Neural cell (in vitro differentiated cells): ENCODE data around the gene ZCCHC18. TPM values are rescaled to one million over a fixed set of nuclear protein-coding genes. Genes with fewer than 3 reads are reported as not detected.

Source experiments
- H2AFZ ChIP-seq: fragments of 200-600, 300-800 bp; sonication (generic), shearing (Covaris generic); 2 replicates; pipeline ENCODE4 v1.6.0; 2014; ENCODE audit warnings: low read depth, mild to moderate bottlenecking, antibody characterized with exemption, low read length, moderate library complexity
- H3F3A ChIP-seq: fragments of 200-600 bp; shearing (Covaris generic); 2 replicates; pipeline ENCODE4 v1.6.1; 2016; ENCODE audit warnings: mild to moderate bottlenecking, moderate library complexity, mixed read lengths, antibody characterized with exemption, low read length; ENCODE audit not compliant: insufficient read depth, poor library complexity, severe bottlenecking
- H3K27ac ChIP-seq: fragments of 200-600, 300-800 bp; sonication (generic), shearing (Covaris generic); 2 replicates; pipeline ENCODE4 v1.5.1; 2014; ENCODE audit warnings: mild to moderate bottlenecking, low read length, moderate library complexity
- H3K27me3 ChIP-seq: fragments of 300-800, 200-600 bp; sonication (generic), shearing (Covaris generic); 2 replicates; pipeline ENCODE4 v1.6.0; 2014; ENCODE audit warnings: mild to moderate bottlenecking, low read depth, low read length, moderate library complexity; ENCODE audit not compliant: insufficient read depth
- H3K36me3 ChIP-seq: fragments of 300-800, 200-600 bp; sonication (generic), shearing (Covaris generic); 2 replicates; pipeline ENCODE4 v1.5.1; 2014; ENCODE audit warnings: mild to moderate bottlenecking, antibody characterized with exemption, low read length, moderate library complexity; ENCODE audit not compliant: insufficient read depth
- H3K4me2 ChIP-seq: fragments of 300-800, 200-600 bp; sonication (generic), shearing (Covaris generic); 2 replicates; pipeline ENCODE4 v1.6.0; 2014; ENCODE audit warnings: mild to moderate bottlenecking, low read length
- H3K4me3 ChIP-seq: fragments of 300-800, 200-600 bp; sonication (generic), shearing (Covaris generic); 2 replicates; pipeline ENCODE4 v1.5.1; 2014; ENCODE audit warnings: mild to moderate bottlenecking, low read length, moderate library complexity
- H3K79me2 ChIP-seq: fragments of 200-600 bp; shearing (Covaris generic); replicated peaks from 2 replicates; pipeline ENCODE4 v1.6.0; 2014; ENCODE audit warnings: mild to moderate bottlenecking, low read length, moderate library complexity; ENCODE audit not compliant: insufficient read depth
- H3K9ac ChIP-seq: fragments of 300-800, 200-600 bp; sonication (generic), shearing (Covaris generic); 2 replicates; pipeline ENCODE4 v1.6.1; 2016; ENCODE audit warnings: mild to moderate bottlenecking, low read length, mixed read lengths
- H3K9me2 ChIP-seq: fragments of 200-600 bp; shearing (Covaris generic); 2 replicates; pipeline ENCODE4 v1.6.1; 2016; ENCODE audit warnings: mild to moderate bottlenecking, low read length, mixed read lengths; ENCODE audit not compliant: insufficient read depth
- H3K9me3 ChIP-seq: fragments of 200-600, 300-800 bp; sonication (generic), shearing (Covaris generic); 2 replicates; pipeline ENCODE4 v1.6.1; 2016; ENCODE audit warnings: mild to moderate bottlenecking, mixed run types, low read length, moderate library complexity, mixed read lengths
- H4K20me1 ChIP-seq: fragments of 200-600 bp; shearing (Covaris generic); 2 replicates; pipeline ENCODE4 v1.6.1; 2016; ENCODE audit warnings: mild to moderate bottlenecking, mixed run types; ENCODE audit not compliant: insufficient read depth
- CTCF ChIP-seq: fragments of 450-650 bp; IDR thresholded peaks from 2 replicates; pipeline ENCODE4 v1.5.1; 2014; ENCODE audit warnings: antibody characterized with exemption, mild to moderate bottlenecking, moderate library complexity; ENCODE audit not compliant: poor library complexity, severe bottlenecking
- EP300 ChIP-seq: fragments of 450-650 bp; conservative IDR thresholded peaks from 2 replicates; pipeline ENCODE4 v1.6.1; 2014; ENCODE audit warnings: antibody characterized with exemption, mild to moderate bottlenecking, moderate library complexity; ENCODE audit not compliant: poor library complexity, severe bottlenecking
- EZH2 ChIP-seq: fragments of 200-600, 300-800 bp; shearing (Covaris generic), sonication (generic); IDR thresholded peaks from 2 replicates; pipeline ENCODE4 v1.6.1; 2014; ENCODE audit warnings: antibody characterized with exemption, low read length, borderline replicate concordance, mild to moderate bottlenecking; ENCODE audit not compliant: insufficient read depth, poor library complexity, severe bottlenecking
- MXI1 ChIP-seq: fragments of 450-650 bp; conservative IDR thresholded peaks from 2 replicates; pipeline ENCODE4 v1.6.1; 2014; ENCODE audit warnings: antibody characterized with exemption, mild to moderate bottlenecking; ENCODE audit not compliant: poor library complexity, severe bottlenecking
- POLR2AphosphoS5 ChIP-seq: IDR thresholded peaks from 2 replicates; pipeline ENCODE4 v1.6.1; 2012
- RAD21 ChIP-seq: fragments of 450-650 bp; conservative IDR thresholded peaks from 2 replicates; pipeline ENCODE4 v1.6.1; 2014; ENCODE audit warnings: antibody characterized with exemption, mild to moderate bottlenecking, moderate library complexity
- SMC3 ChIP-seq: fragments of 450-650 bp; conservative IDR thresholded peaks from 2 replicates; pipeline ENCODE4 v1.6.1; 2014; ENCODE audit warnings: antibody characterized with exemption, mild to moderate bottlenecking, moderate library complexity; ENCODE audit not compliant: poor library complexity
- TAF1 ChIP-seq: IDR thresholded peaks from 2 replicates; pipeline ENCODE4 v1.6.1; 2012; ENCODE audit warnings: low read depth
- polyA plus RNA-seq: library from polyadenylated mRNA; depleted of rRNA; stranded (reverse); fragments of >200 nt; gene quantifications from 2 replicates; pipeline ENCODE4 v1.2.3, GENCODE V29; 2014
- TF ChIP-seq, protein P1 (sequence below): IDR thresholded peaks from 2 replicates; pipeline ENCODE4 v1.6.1; 2012; ENCODE audit warnings: borderline replicate concordance

Gene ZCCHC18
- polyA plus RNA-seq, 1 donor from 2014 or later: 70.0 TPM

DNA sequence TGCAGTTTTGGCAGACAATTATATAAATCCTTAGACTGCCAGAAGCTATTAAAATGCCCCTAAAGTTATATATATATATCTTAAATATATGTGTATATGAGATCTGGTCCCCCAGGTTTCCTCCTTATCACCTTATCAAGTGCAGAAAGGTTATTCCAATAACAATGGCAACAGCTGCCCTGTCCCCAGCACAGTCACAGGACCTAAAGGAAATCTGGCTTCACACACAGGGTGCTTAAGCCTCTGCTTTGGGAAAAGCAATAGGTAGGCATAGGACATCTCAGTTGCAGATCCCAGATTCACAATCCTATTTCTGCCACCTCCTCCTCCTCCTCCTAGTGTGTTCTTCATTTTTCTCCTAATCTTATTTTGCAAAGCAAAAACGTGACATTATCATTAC, 38.7 kb downstream of the ZCCHC18 start:
- no peaks in the 10 kb centered on the region for H3K36me3 ChIP-seq
- no peak overlapping the region for H3K27ac ChIP-seq
- H3K9ac ChIP-seq: no peak overlapping the region
- TF ChIP-seq, protein P1, sequence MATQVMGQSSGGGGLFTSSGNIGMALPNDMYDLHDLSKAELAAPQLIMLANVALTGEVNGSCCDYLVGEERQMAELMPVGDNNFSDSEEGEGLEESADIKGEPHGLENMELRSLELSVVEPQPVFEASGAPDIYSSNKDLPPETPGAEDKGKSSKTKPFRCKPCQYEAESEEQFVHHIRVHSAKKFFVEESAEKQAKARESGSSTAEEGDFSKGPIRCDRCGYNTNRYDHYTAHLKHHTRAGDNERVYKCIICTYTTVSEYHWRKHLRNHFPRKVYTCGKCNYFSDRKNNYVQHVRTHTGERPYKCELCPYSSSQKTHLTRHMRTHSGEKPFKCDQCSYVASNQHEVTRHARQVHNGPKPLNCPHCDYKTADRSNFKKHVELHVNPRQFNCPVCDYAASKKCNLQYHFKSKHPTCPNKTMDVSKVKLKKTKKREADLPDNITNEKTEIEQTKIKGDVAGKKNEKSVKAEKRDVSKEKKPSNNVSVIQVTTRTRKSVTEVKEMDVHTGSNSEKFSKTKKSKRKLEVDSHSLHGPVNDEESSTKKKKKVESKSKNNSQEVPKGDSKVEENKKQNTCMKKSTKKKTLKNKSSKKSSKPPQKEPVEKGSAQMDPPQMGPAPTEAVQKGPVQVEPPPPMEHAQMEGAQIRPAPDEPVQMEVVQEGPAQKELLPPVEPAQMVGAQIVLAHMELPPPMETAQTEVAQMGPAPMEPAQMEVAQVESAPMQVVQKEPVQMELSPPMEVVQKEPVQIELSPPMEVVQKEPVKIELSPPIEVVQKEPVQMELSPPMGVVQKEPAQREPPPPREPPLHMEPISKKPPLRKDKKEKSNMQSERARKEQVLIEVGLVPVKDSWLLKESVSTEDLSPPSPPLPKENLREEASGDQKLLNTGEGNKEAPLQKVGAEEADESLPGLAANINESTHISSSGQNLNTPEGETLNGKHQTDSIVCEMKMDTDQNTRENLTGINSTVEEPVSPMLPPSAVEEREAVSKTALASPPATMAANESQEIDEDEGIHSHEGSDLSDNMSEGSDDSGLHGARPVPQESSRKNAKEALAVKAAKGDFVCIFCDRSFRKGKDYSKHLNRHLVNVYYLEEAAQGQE: no peak
- TF ChIP-seq TAF1 (no peak), CTCF (no peak), SMC3 (no peak), RAD21 (no peak), EZH2 (no peak), MXI1 (no peak), EP300 (no peak), POLR2AphosphoS5 (no peak)
- no peaks in the 10 kb centered on the region for H3K79me2 ChIP-seq
- H3K4me3 ChIP-seq: no peak overlapping the region
- no peaks in the 10 kb centered on the region for H4K20me1 ChIP-seq
- H3K4me2 ChIP-seq: no peak overlapping the region
- H3K27me3 ChIP-seq: no peaks in the 10 kb centered on the region
- H3F3A ChIP-seq: no peaks in the 10 kb centered on the region
- H2AFZ ChIP-seq: no peak overlapping the region
- H3K9me3 ChIP-seq: no peaks in the 10 kb centered on the region
- H3K9me2 ChIP-seq: no peaks in the 10 kb centered on the region

- Histone ChIP-seq H3K27ac (peak within 1 kb of the TSS; percentile 90), H3K79me2 (no peaks in the 10 kb centered on the region), H3K4me3 (peak within 1 kb of the TSS; percentile 74), H3K36me3 (no peaks in the 10 kb centered on the region), H3K27me3 (no peaks in the 10 kb centered on the region), H3K9me3 (no peaks in the 10 kb centered on the region), H2AFZ (peak within 1 kb of the TSS; percentile 65), H3F3A (no peaks in the 10 kb centered on the region), H4K20me1 (no peaks in the 10 kb centered on the region), H3K4me2 (peak within 1 kb of the TSS; percentile 45), H3K9me2 (no peaks in the 10 kb centered on the region), H3K9ac (peak within 1 kb of the TSS; percentile 85)
- TF ChIP-seq SMC3: no peak
- TF ChIP-seq EZH2: no peak
- no peak for TF ChIP-seq TAF1
- TF ChIP-seq POLR2AphosphoS5: peak; percentile 23
- no peak for TF ChIP-seq CTCF
- peak; percentile 63 for TF ChIP-seq EP300
- peak; percentile 45 for TF ChIP-seq MXI1
- TF ChIP-seq, protein P1: peak; percentile 58
Measured at GRCh38 chrX:104156630-104157529, 44.6 kb downstream of the ZCCHC18 start, which contains the start of gene SLC25A53. Gene SLC25A53, minus strand, starts transcription at chrX:104157009. Its CDS starts 51,752 bp downstream, at chrX:104105257.
